Keratinocyte (primary cell): ENCODE data around the gene SZT2.
"Not testable (repeated sequence)": the region's sequence is repeated elsewhere in the genome, so short reads cannot be mapped to it uniquely, and the experiment has no call there.

Experiments used
- EZH2 ChIP-seq: IDR thresholded peaks from one replicate; pipeline ENCODE4 v1.6.1; 2012; ENCODE audit warnings: inconsistent platforms, mild to moderate bottlenecking, low read length, moderate library complexity
- TF ChIP-seq, protein P1 (sequence below), 3 experiments: IDR thresholded peaks in 1 of 3; conservative IDR thresholded peaks in 1 of 3; optimal IDR thresholded peaks in 1 of 3; 2 replicates in 2 of 3; 3 replicates in 1 of 3; pipeline versions ENCODE3 to v1.5.1; 2011; ENCODE audit warnings: low read length in 3 of 3, mild to moderate bottlenecking in 3 of 3, moderate library complexity in 2 of 3, control low read depth in 1 of 3, inconsistent platforms in 1 of 3; ENCODE audit not compliant: insufficient read depth in 2 of 3; ENCODE audit errors: extremely low read depth in 1 of 3

DNA sequence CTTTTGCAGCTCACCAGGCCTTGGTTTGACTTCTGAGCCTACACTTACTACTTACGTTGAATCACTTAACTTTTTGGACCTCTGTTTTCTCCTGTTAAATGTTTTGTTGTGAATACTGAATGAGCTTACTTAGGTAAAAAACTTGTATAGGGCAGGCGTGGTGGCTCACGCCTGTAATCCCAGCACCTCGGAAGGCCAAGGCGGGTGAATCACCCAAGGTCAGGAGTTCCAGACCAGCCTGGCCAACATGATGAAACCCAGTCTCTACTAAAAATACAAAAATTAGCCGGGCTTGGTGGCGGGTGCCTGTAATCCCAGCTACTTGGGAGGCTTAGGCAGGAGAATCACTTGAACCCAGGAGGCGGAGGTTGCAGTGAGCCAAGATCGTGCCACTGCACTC lies 10.7 kb downstream of the SZT2 start:
- TF ChIP-seq EZH2: not testable (repeated sequence)
- TF ChIP-seq, protein P1, sequence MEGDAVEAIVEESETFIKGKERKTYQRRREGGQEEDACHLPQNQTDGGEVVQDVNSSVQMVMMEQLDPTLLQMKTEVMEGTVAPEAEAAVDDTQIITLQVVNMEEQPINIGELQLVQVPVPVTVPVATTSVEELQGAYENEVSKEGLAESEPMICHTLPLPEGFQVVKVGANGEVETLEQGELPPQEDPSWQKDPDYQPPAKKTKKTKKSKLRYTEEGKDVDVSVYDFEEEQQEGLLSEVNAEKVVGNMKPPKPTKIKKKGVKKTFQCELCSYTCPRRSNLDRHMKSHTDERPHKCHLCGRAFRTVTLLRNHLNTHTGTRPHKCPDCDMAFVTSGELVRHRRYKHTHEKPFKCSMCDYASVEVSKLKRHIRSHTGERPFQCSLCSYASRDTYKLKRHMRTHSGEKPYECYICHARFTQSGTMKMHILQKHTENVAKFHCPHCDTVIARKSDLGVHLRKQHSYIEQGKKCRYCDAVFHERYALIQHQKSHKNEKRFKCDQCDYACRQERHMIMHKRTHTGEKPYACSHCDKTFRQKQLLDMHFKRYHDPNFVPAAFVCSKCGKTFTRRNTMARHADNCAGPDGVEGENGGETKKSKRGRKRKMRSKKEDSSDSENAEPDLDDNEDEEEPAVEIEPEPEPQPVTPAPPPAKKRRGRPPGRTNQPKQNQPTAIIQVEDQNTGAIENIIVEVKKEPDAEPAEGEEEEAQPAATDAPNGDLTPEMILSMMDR (optimal IDR thresholded peaks at IDR 0.05 in 1 of 3, IDR thresholded peaks at IDR 0.05 in 1 of 3, conservative IDR thresholded peaks at IDR 0.05 in 1 of 3; ENCODE audit: extremely low read depth in 1 of 3, insufficient read depth in 2 of 3, low read length in 3 of 3): not testable (repeated sequence)
